PC-3 (cell line): ENCODE measurements around the gene PDLIM7. TPM values are rescaled to one million over a fixed set of nuclear protein-coding genes. Genes with fewer than 3 reads are reported as not detected.
A peak's percentile ranks its signal among the peaks of the same experiment; 100 is the strongest.

Experiments used
- ATAC-seq: fragments of 200-7000 bp; cut with Tn5 transposase; 2 replicates; pipeline ENCODE4 v1.9.1; 2020; ENCODE audit warnings: mild to moderate bottlenecking, moderate library complexity
- BruUV-seq: library from RNA; stranded (reverse); fragments of 400-500 nt; replicated peaks from 2 replicates; lab custom pipeline; 2021; lab: Mats Ljungman, UMichigan
- CTCF ChIA-PET: fragments of 300-600 bp; sonication (Branson Sonifier 250); formaldehyde crosslinking; loops from one replicate; lab custom pipeline; 2022; ENCODE audit warnings: antibody characterized with exemption; lab: Charles Lee
- POLR2A ChIA-PET: fragments of 300-600 bp; sonication (Branson Sonifier 250); formaldehyde crosslinking; loops from one replicate; lab custom pipeline; 2022; ENCODE audit warnings: antibody characterized with exemption; ENCODE audit not compliant: unreplicated experiment; lab: Charles Lee
- DNase-seq: peaks from one replicate; pipeline ENCODE4 v3.0.0-alpha.2; 2015
- H2AFZ ChIP-seq: fragments of 300-600 bp; sonication (generic); 2 replicates; pipeline ENCODE4 v1.6.0; 2016; ENCODE audit warnings: antibody characterized with exemption, low read length
- H3F3A ChIP-seq: fragments of 300-600 bp; sonication (generic); one replicate; pipeline ENCODE4 v1.6.0; 2017; ENCODE audit warnings: antibody characterized with exemption, low read length, control low read depth, mild to moderate bottlenecking; ENCODE audit not compliant: unreplicated experiment
- H3K27ac ChIP-seq: fragments of 300-600 bp; sonication (generic); 2 replicates; pipeline ENCODE4 v1.5.1; 2016; ENCODE audit warnings: mild to moderate bottlenecking, low read length
- H3K27me3 ChIP-seq: fragments of 300-600 bp; sonication (generic); 2 replicates; pipeline ENCODE4 v1.6.1; 2016; ENCODE audit warnings: low read length, mixed read lengths
- H3K36me3 ChIP-seq: fragments of 300-600 bp; sonication (generic); 2 replicates; pipeline ENCODE4 v1.6.1; 2016; ENCODE audit warnings: low read depth, mixed run types, low read length, mixed read lengths
- H3K4me1 ChIP-seq: fragments of 300-600 bp; sonication (generic); 2 replicates; pipeline ENCODE4 v1.5.1; 2016; ENCODE audit warnings: low read length; ENCODE audit not compliant: insufficient read depth
- H3K4me2 ChIP-seq: fragments of 300-600 bp; sonication (generic); 2 replicates; pipeline ENCODE4 v1.6.0; 2016; ENCODE audit warnings: low read length
- H3K4me3 ChIP-seq: fragments of 300-600 bp; sonication (generic); 2 replicates; pipeline ENCODE4 v1.5.1; 2016; ENCODE audit warnings: mild to moderate bottlenecking, low read length, mixed read lengths
- H3K79me2 ChIP-seq: fragments of 300-600 bp; sonication (generic); 2 replicates; pipeline ENCODE4 v1.6.1; 2017; ENCODE audit warnings: low read length, mixed read lengths
- H3K9ac ChIP-seq: fragments of 300-600 bp; sonication (generic); 2 replicates; pipeline ENCODE4 v1.6.0; 2016; ENCODE audit warnings: mild to moderate bottlenecking, low read length
- H3K9me2 ChIP-seq: fragments of 300-600 bp; sonication (generic); replicated peaks from 2 replicates; pipeline ENCODE4 v1.6.1; 2016; ENCODE audit warnings: mixed run types, low read length, mixed read lengths
- H3K9me3 ChIP-seq: fragments of 300-600 bp; sonication (generic); 2 replicates; pipeline ENCODE4 v1.6.1; 2016; ENCODE audit warnings: low read length, mixed read lengths
- H4K20me1 ChIP-seq: fragments of 300-600 bp; sonication (generic); 2 replicates; pipeline ENCODE4 v1.6.1; 2016; ENCODE audit warnings: low read length, mixed read lengths
- EZH2 ChIP-seq: fragments of 300-600 bp; sonication (generic); IDR thresholded peaks from one replicate; pipeline ENCODE4 v1.6.1; 2017; ENCODE audit warnings: antibody characterized with exemption, mild to moderate bottlenecking, low read length; ENCODE audit not compliant: unreplicated experiment
- EZH2phosphoT487 ChIP-seq: fragments of 300-600 bp; sonication (generic); IDR thresholded peaks from 2 replicates; pipeline ENCODE4 v1.6.1; 2018; ENCODE audit warnings: mild to moderate bottlenecking, antibody characterized with exemption, low read length, borderline replicate concordance
- intact Hi-C: fragments of 100-400 bp; cut with micrococcal nuclease; formaldehyde crosslinking; loops from 2 replicates; pipeline ENCODE4 v1.9.0; 2023
- total RNA-seq: library from RNA; depleted of rRNA; stranded (reverse); fragments of >200 nt; gene quantifications from 2 replicates; pipeline ENCODE4 v1.2.3, GENCODE V29; 2014
- TF ChIP-seq, protein P1 (sequence below): fragments of 300-600 bp; sonication (generic); conservative IDR thresholded peaks from 2 replicates; pipeline ENCODE4 v1.5.1; 2017; ENCODE audit warnings: antibody characterized with exemption, low read depth, mild to moderate bottlenecking, low read length

PDLIM7 gene
- total RNA-seq, 1 experiment from 2014 or later: 159 TPM

DNA sequence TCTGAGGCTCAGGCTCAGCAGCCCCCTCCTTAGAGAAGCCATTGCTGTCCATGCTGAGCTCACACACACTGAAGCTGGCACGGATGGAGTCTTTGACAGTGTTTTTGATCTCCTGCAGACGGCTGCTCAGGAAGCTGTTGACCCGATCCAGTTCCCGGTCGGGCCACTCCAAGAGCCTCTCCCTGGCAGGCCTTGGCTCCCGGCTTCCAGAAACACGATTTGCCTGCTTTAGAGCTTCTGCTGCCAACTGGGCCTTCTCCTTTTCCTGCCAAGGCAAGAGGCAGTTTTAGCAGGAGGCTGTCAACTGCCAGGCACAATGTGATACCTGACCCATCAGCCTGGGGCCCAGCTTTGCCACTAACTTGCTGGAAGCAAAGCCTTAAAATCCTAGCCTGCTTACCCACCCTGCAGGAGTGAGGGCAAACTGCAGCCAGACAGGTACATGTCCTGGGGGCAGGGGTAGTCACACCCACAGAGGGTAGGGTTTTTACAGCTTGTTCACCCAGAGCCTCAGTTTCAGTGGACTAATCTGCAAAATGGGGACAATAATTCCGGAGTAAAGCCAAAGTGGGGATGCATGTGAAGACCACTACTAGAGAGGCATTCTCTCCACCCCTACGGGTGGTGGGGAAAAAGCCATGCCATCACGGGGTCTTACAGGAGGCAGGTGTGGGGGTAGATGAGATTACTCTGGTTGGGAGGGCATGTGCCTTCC lies 27.7 kb upstream of the PDLIM7 start:
- Histone ChIP-seq H3K27me3 (no peaks in the 10 kb centered on the region), H3K36me3 (peaks cover 15% of the 10 kb centered on the region; the same call in 1 of the 2 replicates), H3K9ac (no peak overlapping the region), H2AFZ (no peak overlapping the region), H3K79me2 (peaks cover 2% of the 10 kb centered on the region; the same call in 1 of the 2 replicates), H3F3A (no peaks in the 10 kb centered on the region), H3K9me2 (no peaks in the 10 kb centered on the region), H3K4me3 (no peak overlapping the region), H4K20me1 (no peaks in the 10 kb centered on the region), H3K9me3 (no peaks in the 10 kb centered on the region), H3K4me1 (no peaks in the 10 kb centered on the region), H3K4me2 (no peak overlapping the region), H3K27ac (no peak overlapping the region)
- no TSS peak for BruUV-seq
- no peak for TF ChIP-seq EZH2phosphoT487
- ChIA-PET CTCF (no interaction called here), POLR2A (no interaction called here)
- intact Hi-C loops: no loop called here
- ATAC-seq: no peak
- no peak for DNase-seq

DNA sequence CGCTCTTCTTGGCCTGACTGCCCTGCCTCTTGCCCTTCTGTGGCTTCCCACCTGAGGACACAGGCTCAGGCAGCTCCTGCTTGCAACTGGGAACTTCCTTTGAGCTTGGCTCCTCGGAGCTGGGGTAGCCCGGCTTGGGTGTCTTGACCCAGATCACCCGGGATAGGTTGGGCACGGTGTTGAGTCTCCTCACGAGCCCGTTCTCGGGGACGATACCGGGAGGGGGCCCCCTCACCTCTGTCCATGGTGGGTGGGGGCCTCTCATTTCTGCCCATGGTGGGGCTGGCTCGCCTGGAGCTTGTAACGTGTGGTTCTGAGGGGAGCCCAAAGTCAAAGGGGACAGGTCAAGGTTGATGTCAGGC lies 27.1 kb upstream of the PDLIM7 start:
- Histone ChIP-seq H3K4me3 (no peak overlapping the region), H3K27me3 (no peaks in the 10 kb centered on the region), H3K9me3 (no peaks in the 10 kb centered on the region), H3K4me2 (no peak overlapping the region), H3K36me3 (peaks cover 15% of the 10 kb centered on the region; the same call in 1 of the 2 replicates), H3K27ac (no peak overlapping the region), H3K9me2 (no peaks in the 10 kb centered on the region), H4K20me1 (no peaks in the 10 kb centered on the region), H2AFZ (no peak overlapping the region), H3K79me2 (peaks cover 8% of the 10 kb centered on the region), H3F3A (no peaks in the 10 kb centered on the region), H3K4me1 (0 out of 2 replicates have a peak, but pooled peaks cover 3% of the 10 kb centered on the region), H3K9ac (no peak overlapping the region)
- ChIA-PET POLR2A (no interaction called here), CTCF (no interaction called here)
- ATAC-seq (no peak), DNase-seq (no peak)
- intact Hi-C loops: no loop called here
- no peak for TF ChIP-seq EZH2phosphoT487
- TF ChIP-seq, protein P1, sequence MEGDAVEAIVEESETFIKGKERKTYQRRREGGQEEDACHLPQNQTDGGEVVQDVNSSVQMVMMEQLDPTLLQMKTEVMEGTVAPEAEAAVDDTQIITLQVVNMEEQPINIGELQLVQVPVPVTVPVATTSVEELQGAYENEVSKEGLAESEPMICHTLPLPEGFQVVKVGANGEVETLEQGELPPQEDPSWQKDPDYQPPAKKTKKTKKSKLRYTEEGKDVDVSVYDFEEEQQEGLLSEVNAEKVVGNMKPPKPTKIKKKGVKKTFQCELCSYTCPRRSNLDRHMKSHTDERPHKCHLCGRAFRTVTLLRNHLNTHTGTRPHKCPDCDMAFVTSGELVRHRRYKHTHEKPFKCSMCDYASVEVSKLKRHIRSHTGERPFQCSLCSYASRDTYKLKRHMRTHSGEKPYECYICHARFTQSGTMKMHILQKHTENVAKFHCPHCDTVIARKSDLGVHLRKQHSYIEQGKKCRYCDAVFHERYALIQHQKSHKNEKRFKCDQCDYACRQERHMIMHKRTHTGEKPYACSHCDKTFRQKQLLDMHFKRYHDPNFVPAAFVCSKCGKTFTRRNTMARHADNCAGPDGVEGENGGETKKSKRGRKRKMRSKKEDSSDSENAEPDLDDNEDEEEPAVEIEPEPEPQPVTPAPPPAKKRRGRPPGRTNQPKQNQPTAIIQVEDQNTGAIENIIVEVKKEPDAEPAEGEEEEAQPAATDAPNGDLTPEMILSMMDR: no peak
- TF ChIP-seq EZH2: no peak
- TSS peak; percentile 20 for BruUV-seq

DNA sequence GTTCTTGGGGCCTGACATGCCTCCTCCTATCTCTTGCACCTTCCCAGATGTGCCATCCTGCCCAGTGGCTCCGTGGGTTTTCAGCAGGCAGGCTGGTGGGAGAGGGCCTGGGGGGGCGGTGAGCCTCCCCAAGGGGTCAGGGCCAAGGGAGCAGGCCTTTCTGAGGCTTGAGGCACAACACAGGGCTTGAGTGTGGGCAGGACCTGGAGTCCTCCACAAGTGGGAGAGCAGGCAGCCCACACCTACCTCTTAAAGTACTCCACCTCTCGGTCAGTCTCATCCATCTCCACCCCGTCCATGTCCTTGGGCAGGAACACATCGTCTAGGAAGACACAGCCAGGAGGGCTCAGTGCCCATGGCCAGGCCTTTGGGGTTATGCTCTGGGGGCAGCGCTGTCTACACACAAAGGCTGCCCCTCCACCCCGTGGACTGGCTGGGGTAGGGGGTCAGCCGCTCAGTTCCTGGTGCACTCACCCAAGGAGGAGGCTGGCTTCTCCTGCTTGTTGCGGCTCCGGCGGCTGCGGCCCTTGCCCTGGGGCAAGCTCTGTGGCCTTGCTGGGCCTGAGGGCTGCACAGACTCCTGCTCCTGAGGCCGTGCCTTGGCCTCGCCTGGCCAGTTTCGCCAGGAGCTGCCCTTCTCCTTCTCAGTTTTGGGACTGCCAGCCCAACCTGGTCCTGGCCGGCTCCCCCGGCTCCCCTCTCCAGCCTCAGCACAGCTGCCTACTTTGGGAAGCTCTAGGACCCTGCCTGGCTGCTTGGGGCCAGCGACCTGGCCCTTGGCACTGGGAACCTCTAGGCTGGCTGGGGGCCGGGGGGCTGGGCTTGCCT lies 26.5 kb upstream of the PDLIM7 start:
- H3K4me1 ChIP-seq: peaks cover 9% of the 10 kb centered on the region; the same call in 1 of the 2 replicates
- no peak overlapping the region for H2AFZ ChIP-seq
- no peaks in the 10 kb centered on the region for H3K9me3 ChIP-seq
- TF ChIP-seq, protein P1: no peak
- no peak for TF ChIP-seq EZH2
- TF ChIP-seq EZH2phosphoT487: no peak
- H3K9me2 ChIP-seq: no peaks in the 10 kb centered on the region
- ChIA-PET POLR2A (no interaction called here), CTCF (no interaction called here)
- H3K27me3 ChIP-seq: no peaks in the 10 kb centered on the region
- H3F3A ChIP-seq: no peaks in the 10 kb centered on the region
- no peak overlapping the region for H3K27ac ChIP-seq
- peaks cover 14% of the 10 kb centered on the region for H3K79me2 ChIP-seq
- H3K9ac ChIP-seq: no peak overlapping the region
- H4K20me1 ChIP-seq: no peaks in the 10 kb centered on the region
- BruUV-seq: no TSS peak
- DNase-seq (no peak), ATAC-seq (no peak)
- peaks cover 15% of the 10 kb centered on the region; the same call in 1 of the 2 replicates for H3K36me3 ChIP-seq
- intact Hi-C loops: no loop called here
- no peak overlapping the region for H3K4me3 ChIP-seq
- H3K4me2 ChIP-seq: no peak overlapping the region
